ENCODE data around the gene MBIP.
"Not testable (repeated sequence)": the region's sequence is repeated elsewhere in the genome, so short reads cannot be mapped to it uniquely, and the experiment has no call there.

Gene MBIP

DNA sequence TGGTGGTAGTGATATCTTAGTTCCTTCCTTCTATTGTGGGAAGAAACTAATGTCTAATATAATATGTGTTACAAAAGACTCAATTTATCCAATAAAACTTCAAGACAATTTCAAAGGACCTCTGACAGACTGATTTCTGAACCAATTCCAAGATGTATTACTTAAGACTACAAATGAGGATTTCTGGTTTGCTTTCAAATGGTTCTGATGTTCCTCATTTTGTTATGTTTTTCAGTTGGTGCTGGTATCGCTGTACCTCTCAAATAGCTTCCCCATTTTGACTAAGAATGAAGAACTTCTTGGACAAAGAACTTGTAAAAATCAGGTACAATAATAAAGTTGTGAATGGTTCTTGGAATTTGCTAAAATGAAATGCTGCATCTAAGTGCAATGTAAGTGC lies 19.4 kb upstream of the MBIP start:
- TF ChIP-seq ZNF70 (CRISPR knock-in tag; IDR thresholded peaks at IDR 0.05) (no peak), ZNF8 (CRISPR knock-in tag; IDR thresholded peaks at IDR 0.05) (no peak), BACH2 (CRISPR knock-in tag; IDR thresholded peaks at IDR 0.05; ENCODE audit: borderline replicate concordance) (no peak), ZFP30 (CRISPR knock-in tag; IDR thresholded peaks at IDR 0.05) (no peak), TCF4 (CRISPR knock-in tag; IDR thresholded peaks at IDR 0.05; ENCODE audit: borderline replicate concordance) (no peak), RARB (CRISPR knock-in tag; IDR thresholded peaks at IDR 0.05) (no peak), SNAI2 (CRISPR knock-in tag; IDR thresholded peaks at IDR 0.05) (no peak), PPARA (CRISPR knock-in tag; IDR thresholded peaks at IDR 0.05; ENCODE audit: borderline replicate concordance) (no peak), GLIS3 (CRISPR knock-in tag; IDR thresholded peaks at IDR 0.05) (no peak), TOX (CRISPR knock-in tag; IDR thresholded peaks at IDR 0.05; ENCODE audit: borderline replicate concordance) (no peak), ISL1 (CRISPR knock-in tag; IDR thresholded peaks at IDR 0.05) (no peak), ARNTL (CRISPR knock-in tag; IDR thresholded peaks at IDR 0.05; ENCODE audit: borderline replicate concordance, low read depth) (no peak), ZC3H10 (CRISPR knock-in tag; IDR thresholded peaks at IDR 0.05) (no peak)
- TF ChIP-seq, protein P1, sequence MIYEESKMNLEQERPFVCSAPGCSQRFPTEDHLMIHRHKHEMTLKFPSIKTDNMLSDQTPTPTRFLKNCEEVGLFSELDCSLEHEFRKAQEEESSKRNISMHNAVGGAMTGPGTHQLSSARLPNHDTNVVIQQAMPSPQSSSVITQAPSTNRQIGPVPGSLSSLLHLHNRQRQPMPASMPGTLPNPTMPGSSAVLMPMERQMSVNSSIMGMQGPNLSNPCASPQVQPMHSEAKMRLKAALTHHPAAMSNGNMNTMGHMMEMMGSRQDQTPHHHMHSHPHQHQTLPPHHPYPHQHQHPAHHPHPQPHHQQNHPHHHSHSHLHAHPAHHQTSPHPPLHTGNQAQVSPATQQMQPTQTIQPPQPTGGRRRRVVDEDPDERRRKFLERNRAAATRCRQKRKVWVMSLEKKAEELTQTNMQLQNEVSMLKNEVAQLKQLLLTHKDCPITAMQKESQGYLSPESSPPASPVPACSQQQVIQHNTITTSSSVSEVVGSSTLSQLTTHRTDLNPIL (CRISPR knock-in tag; IDR thresholded peaks at IDR 0.05; ENCODE audit: low read depth), result no peak
- TF ChIP-seq, protein P2, sequence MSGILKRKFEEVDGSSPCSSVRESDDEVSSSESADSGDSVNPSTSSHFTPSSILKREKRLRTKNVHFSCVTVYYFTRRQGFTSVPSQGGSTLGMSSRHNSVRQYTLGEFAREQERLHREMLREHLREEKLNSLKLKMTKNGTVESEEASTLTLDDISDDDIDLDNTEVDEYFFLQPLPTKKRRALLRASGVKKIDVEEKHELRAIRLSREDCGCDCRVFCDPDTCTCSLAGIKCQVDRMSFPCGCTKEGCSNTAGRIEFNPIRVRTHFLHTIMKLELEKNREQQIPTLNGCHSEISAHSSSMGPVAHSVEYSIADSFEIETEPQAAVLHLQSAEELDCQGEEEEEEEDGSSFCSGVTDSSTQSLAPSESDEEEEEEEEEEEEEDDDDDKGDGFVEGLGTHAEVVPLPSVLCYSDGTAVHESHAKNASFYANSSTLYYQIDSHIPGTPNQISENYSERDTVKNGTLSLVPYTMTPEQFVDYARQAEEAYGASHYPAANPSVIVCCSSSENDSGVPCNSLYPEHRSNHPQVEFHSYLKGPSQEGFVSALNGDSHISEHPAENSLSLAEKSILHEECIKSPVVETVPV (CRISPR knock-in tag; IDR thresholded peaks at IDR 0.05), result no peak
- TF ChIP-seq, protein P3, sequence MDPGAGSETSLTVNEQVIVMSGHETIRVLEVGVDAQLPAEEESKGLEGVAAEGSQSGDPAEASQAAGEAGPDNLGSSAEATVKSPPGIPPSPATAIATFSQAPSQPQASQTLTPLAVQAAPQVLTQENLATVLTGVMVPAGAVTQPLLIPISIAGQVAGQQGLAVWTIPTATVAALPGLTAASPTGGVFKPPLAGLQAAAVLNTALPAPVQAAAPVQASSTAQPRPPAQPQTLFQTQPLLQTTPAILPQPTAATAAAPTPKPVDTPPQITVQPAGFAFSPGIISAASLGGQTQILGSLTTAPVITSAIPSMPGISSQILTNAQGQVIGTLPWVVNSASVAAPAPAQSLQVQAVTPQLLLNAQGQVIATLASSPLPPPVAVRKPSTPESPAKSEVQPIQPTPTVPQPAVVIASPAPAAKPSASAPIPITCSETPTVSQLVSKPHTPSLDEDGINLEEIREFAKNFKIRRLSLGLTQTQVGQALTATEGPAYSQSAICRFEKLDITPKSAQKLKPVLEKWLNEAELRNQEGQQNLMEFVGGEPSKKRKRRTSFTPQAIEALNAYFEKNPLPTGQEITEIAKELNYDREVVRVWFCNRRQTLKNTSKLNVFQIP (CRISPR knock-in tag; IDR thresholded peaks at IDR 0.05; ENCODE audit: borderline replicate concordance, low read depth), result no peak
- TF ChIP-seq, protein P4, sequence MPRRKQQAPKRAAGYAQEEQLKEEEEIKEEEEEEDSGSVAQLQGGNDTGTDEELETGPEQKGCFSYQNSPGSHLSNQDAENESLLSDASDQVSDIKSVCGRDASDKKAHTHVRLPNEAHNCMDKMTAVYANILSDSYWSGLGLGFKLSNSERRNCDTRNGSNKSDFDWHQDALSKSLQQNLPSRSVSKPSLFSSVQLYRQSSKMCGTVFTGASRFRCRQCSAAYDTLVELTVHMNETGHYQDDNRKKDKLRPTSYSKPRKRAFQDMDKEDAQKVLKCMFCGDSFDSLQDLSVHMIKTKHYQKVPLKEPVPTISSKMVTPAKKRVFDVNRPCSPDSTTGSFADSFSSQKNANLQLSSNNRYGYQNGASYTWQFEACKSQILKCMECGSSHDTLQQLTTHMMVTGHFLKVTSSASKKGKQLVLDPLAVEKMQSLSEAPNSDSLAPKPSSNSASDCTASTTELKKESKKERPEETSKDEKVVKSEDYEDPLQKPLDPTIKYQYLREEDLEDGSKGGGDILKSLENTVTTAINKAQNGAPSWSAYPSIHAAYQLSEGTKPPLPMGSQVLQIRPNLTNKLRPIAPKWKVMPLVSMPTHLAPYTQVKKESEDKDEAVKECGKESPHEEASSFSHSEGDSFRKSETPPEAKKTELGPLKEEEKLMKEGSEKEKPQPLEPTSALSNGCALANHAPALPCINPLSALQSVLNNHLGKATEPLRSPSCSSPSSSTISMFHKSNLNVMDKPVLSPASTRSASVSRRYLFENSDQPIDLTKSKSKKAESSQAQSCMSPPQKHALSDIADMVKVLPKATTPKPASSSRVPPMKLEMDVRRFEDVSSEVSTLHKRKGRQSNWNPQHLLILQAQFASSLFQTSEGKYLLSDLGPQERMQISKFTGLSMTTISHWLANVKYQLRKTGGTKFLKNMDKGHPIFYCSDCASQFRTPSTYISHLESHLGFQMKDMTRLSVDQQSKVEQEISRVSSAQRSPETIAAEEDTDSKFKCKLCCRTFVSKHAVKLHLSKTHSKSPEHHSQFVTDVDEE (CRISPR knock-in tag; IDR thresholded peaks at IDR 0.05), result no peak
- ATAC-seq, result no peak

DNA sequence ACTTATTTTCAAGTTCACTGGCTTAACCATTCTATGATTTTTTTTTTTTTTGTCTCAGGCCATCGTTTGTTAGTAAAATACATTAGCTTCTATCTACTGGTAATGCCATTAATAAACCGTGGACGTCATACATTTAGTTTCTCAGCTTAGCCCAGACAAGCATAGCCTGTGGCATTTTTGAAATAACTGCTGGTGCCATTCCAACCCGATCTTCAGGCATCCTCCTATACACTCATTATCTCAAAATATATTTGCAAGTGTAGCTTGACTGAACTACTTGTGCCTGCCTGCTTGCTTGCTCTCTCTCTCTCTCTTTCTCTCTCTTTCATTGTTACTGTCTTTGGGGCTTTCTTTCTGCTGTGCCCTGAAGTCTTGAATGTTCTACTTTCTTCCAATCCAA lies 12.7 kb upstream of the MBIP start:
- TF ChIP-seq, protein P4 (CRISPR knock-in tag; IDR thresholded peaks at IDR 0.05), result no peak
- TF ChIP-seq ESRRG (CRISPR knock-in tag; IDR thresholded peaks at IDR 0.05) (no peak), TCF4 (CRISPR knock-in tag; IDR thresholded peaks at IDR 0.05; ENCODE audit: borderline replicate concordance) (no peak), ZFP30 (CRISPR knock-in tag; IDR thresholded peaks at IDR 0.05) (no peak), ZNF70 (CRISPR knock-in tag; IDR thresholded peaks at IDR 0.05) (no peak)
- no peak for ATAC-seq

DNA sequence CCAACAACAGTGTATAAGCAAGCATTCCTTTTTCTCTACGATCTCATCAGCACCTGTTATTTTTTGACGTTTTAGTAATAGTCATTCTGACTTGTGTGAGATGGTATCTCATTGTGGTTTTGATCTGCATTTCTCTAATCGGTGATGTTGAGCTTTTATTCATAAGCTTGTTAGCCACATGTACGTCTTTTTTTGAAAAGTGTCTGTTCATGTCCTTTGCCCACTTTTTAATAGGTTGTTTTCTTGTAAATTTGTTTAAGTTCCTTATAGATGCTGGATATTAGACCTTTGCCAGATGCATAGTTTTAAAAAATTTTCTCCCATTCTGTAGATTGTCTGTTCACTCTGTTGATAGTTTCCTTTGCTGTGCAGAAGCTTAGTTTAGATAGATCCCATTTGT lies 7.1 kb upstream of the MBIP start:
- ATAC-seq, result not testable (repeated sequence)

DNA sequence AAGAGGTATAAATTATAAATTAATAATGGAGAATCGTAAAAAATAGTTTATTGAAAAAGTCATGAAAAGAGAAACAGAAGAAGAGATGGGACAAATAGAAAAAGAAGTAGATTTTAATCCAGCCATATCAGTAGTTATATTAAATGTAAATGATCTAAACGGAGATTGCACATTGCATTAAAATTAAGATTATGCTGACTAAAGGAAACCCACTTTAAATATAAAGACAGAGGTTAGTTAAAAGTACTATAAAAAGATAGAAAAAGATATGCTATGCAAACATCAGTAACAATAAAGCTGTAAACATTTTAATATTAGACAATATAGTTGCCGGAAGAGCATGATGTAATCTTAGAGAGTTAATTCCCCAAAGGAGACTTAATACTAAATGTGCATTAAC lies 5.4 kb upstream of the MBIP start:
- no peak for TF ChIP-seq ARNTL (CRISPR knock-in tag; IDR thresholded peaks at IDR 0.05; ENCODE audit: borderline replicate concordance, low read depth)
- no peak for TF ChIP-seq OSR1 (CRISPR knock-in tag; IDR thresholded peaks at IDR 0.05)
- TF ChIP-seq, protein P3 (CRISPR knock-in tag; IDR thresholded peaks at IDR 0.05; ENCODE audit: borderline replicate concordance, low read depth), result no peak

More for the DNA sequence above, 5.4 kb upstream of the MBIP start:
- ATAC-seq, result no peak
